ENCODE measurements around the gene ZNF496.
"Not testable (repeated sequence)": the region's sequence is repeated elsewhere in the genome, so short reads cannot be mapped to it uniquely, and the experiment has no call there.

ZNF496 gene

GRCh38 chr1:247331525-247332214, at the start of gene ZNF496:
Gene ZNF496 (minus strand): TSS chr1:247331867. CDS start chr1:247329578, 2,289 bp downstream.
- Histone ChIP-seq H3K4me1 (ENCODE audit: control insufficient read depth, insufficient read depth, low read length) (peaks cover 16% of the 10 kb centered on the region), H3K27me3 (ENCODE audit: control insufficient read depth, insufficient read depth, low read length) (no peaks in the 10 kb centered on the region), H3K27ac (ENCODE audit: low read length) (no peak within 1 kb of the TSS), H3K4me3 (ENCODE audit: low read length) (peak within 1 kb of the TSS; percentile 51), H3K36me3 (ENCODE audit: control insufficient read depth, insufficient read depth, low read length) (peaks cover 17% of the 10 kb centered on the region), H3K9me3 (ENCODE audit: control insufficient read depth, insufficient read depth, low read length) (no peaks in the 10 kb centered on the region)
- DNase-seq (ENCODE audit: low read depth, low spot score), result peak; percentile 76
- no CpG with 5 or more reads among the region's 93 CpGs for WGBS (ENCODE audit: insufficient coverage, insufficient read length)

GRCh38 chr1:247378334-247379073, 46.8 kb upstream of the ZNF496 start:
- H3K27me3 ChIP-seq (ENCODE audit: control insufficient read depth, insufficient read depth, low read length), result no peaks in the 10 kb centered on the region

GRCh38 chr1:247377656-247378055, 46.0 kb upstream of the ZNF496 start:
- not testable (repeated sequence) for H3K9me3 ChIP-seq (ENCODE audit: control insufficient read depth, insufficient read depth, low read length); H3K4me3 ChIP-seq (ENCODE audit: low read length); H3K4me1 ChIP-seq (ENCODE audit: control insufficient read depth, insufficient read depth, low read length); H3K36me3 ChIP-seq (ENCODE audit: control insufficient read depth, insufficient read depth, low read length); H3K27me3 ChIP-seq (ENCODE audit: control insufficient read depth, insufficient read depth, low read length); H3K27ac ChIP-seq (ENCODE audit: low read length); DNase-seq (ENCODE audit: low read depth, low spot score)
- WGBS (ENCODE audit: insufficient coverage, insufficient read length), result no CpG with 5 or more reads among the region's 7 CpGs

More at GRCh38 chr1:247378334-247379073, 46.8 kb upstream of the ZNF496 start:
- no peak overlapping the region for H3K4me3 ChIP-seq (ENCODE audit: low read length)
- no CpG with 5 or more reads among the region's 20 CpGs for WGBS (ENCODE audit: insufficient coverage, insufficient read length)
- no peak for DNase-seq (ENCODE audit: low read depth, low spot score)
- no peak overlapping the region for H3K27ac ChIP-seq (ENCODE audit: low read length)
- no peaks in the 10 kb centered on the region for H3K36me3 ChIP-seq (ENCODE audit: control insufficient read depth, insufficient read depth, low read length)
- no peaks in the 10 kb centered on the region for H3K9me3 ChIP-seq (ENCODE audit: control insufficient read depth, insufficient read depth, low read length)
- peaks cover 1% of the 10 kb centered on the region; the same call in 1 of the 2 replicates for H3K4me1 ChIP-seq (ENCODE audit: control insufficient read depth, insufficient read depth, low read length)

- no peaks in the 10 kb centered on the region for H3K36me3 ChIP-seq (ENCODE audit: control insufficient read depth, insufficient read depth, low read length)
- H3K4me3 ChIP-seq (ENCODE audit: low read length), result peak overlapping the region; percentile 9; the same call in 1 of the 2 replicates
- peak; percentile 92 for DNase-seq (ENCODE audit: low read depth, low spot score)
- peaks cover 1% of the 10 kb centered on the region; the same call in 1 of the 2 replicates for H3K4me1 ChIP-seq (ENCODE audit: control insufficient read depth, insufficient read depth, low read length)
- H3K9me3 ChIP-seq (ENCODE audit: control insufficient read depth, insufficient read depth, low read length), result no peaks in the 10 kb centered on the region
- H3K27me3 ChIP-seq (ENCODE audit: control insufficient read depth, insufficient read depth, low read length), result no peaks in the 10 kb centered on the region
- peak overlapping the region; percentile 46 for H3K27ac ChIP-seq (ENCODE audit: low read length)
- no CpG with 5 or more reads among the region's 7 CpGs for WGBS (ENCODE audit: insufficient coverage, insufficient read length)
These were observed 45.0 kb upstream of the ZNF496 start for GRCh38 chr1:247376659-247377058.

GRCh38 chr1:247375747-247376146, 44.1 kb upstream of the ZNF496 start:
- Histone ChIP-seq H3K9me3 (ENCODE audit: control insufficient read depth, insufficient read depth, low read length) (no peaks in the 10 kb centered on the region), H3K27ac (ENCODE audit: low read length) (no peak overlapping the region), H3K27me3 (ENCODE audit: control insufficient read depth, insufficient read depth, low read length) (no peaks in the 10 kb centered on the region), H3K4me3 (ENCODE audit: low read length) (no peak overlapping the region), H3K4me1 (ENCODE audit: control insufficient read depth, insufficient read depth, low read length) (peaks cover 1% of the 10 kb centered on the region; the same call in 1 of the 2 replicates), H3K36me3 (ENCODE audit: control insufficient read depth, insufficient read depth, low read length) (no peaks in the 10 kb centered on the region)
- no peak for DNase-seq (ENCODE audit: low read depth, low spot score)
- no CpG with 5 or more reads among the region's 14 CpGs for WGBS (ENCODE audit: insufficient coverage, insufficient read length)

- not testable (repeated sequence) for H3K27ac ChIP-seq (ENCODE audit: low read length); H3K9me3 ChIP-seq (ENCODE audit: control insufficient read depth, insufficient read depth, low read length); H3K4me1 ChIP-seq (ENCODE audit: control insufficient read depth, insufficient read depth, low read length); H3K4me3 ChIP-seq (ENCODE audit: low read length); H3K27me3 ChIP-seq (ENCODE audit: control insufficient read depth, insufficient read depth, low read length); DNase-seq (ENCODE audit: low read depth, low spot score); H3K36me3 ChIP-seq (ENCODE audit: control insufficient read depth, insufficient read depth, low read length)
- no CpG with 5 or more reads among the region's 8 CpGs for WGBS (ENCODE audit: insufficient coverage, insufficient read length)
These were observed 43.1 kb upstream of the ZNF496 start for GRCh38 chr1:247374651-247375334.

- H3K27ac ChIP-seq (ENCODE audit: low read length), result no peak overlapping the region
- H3K9me3 ChIP-seq (ENCODE audit: control insufficient read depth, insufficient read depth, low read length), result no peaks in the 10 kb centered on the region
- DNase-seq (ENCODE audit: low read depth, low spot score), result peak; percentile 63
- WGBS (ENCODE audit: insufficient coverage, insufficient read length), result no CpG with 5 or more reads among the region's 26 CpGs
- no peak overlapping the region; the same call in 1 of the 2 replicates for H3K4me3 ChIP-seq (ENCODE audit: low read length)
- H3K36me3 ChIP-seq (ENCODE audit: control insufficient read depth, insufficient read depth, low read length), result no peaks in the 10 kb centered on the region
- no peaks in the 10 kb centered on the region for H3K27me3 ChIP-seq (ENCODE audit: control insufficient read depth, insufficient read depth, low read length)
- H3K4me1 ChIP-seq (ENCODE audit: control insufficient read depth, insufficient read depth, low read length), result peaks cover 1% of the 10 kb centered on the region; the same call in 1 of the 2 replicates
These were observed 42.1 kb upstream of the ZNF496 start for GRCh38 chr1:247373721-247374141.

GRCh38 chr1:247371801-247372259, 40.2 kb upstream of the ZNF496 start:
- DNase-seq (ENCODE audit: low read depth, low spot score), result no peak
- Histone ChIP-seq H3K36me3 (ENCODE audit: control insufficient read depth, insufficient read depth, low read length) (no peaks in the 10 kb centered on the region), H3K4me3 (ENCODE audit: low read length) (no peak overlapping the region), H3K9me3 (ENCODE audit: control insufficient read depth, insufficient read depth, low read length) (no peaks in the 10 kb centered on the region), H3K27me3 (ENCODE audit: control insufficient read depth, insufficient read depth, low read length) (no peaks in the 10 kb centered on the region), H3K4me1 (ENCODE audit: control insufficient read depth, insufficient read depth, low read length) (no peaks in the 10 kb centered on the region; the same call in 1 of the 2 replicates), H3K27ac (ENCODE audit: low read length) (no peak overlapping the region)
- WGBS (ENCODE audit: insufficient coverage, insufficient read length), result no CpG with 5 or more reads among the region's 16 CpGs

- H3K27me3 ChIP-seq (ENCODE audit: control insufficient read depth, insufficient read depth, low read length), result no peaks in the 10 kb centered on the region
- no peak overlapping the region for H3K4me3 ChIP-seq (ENCODE audit: low read length)
- WGBS (ENCODE audit: insufficient coverage, insufficient read length), result no CpG with 5 or more reads among the region's 16 CpGs
- H3K4me1 ChIP-seq (ENCODE audit: control insufficient read depth, insufficient read depth, low read length), result no peaks in the 10 kb centered on the region; the same call in 1 of the 2 replicates
- DNase-seq (ENCODE audit: low read depth, low spot score), result no peak
- no peak overlapping the region for H3K27ac ChIP-seq (ENCODE audit: low read length)
- no peaks in the 10 kb centered on the region for H3K36me3 ChIP-seq (ENCODE audit: control insufficient read depth, insufficient read depth, low read length)
- H3K9me3 ChIP-seq (ENCODE audit: control insufficient read depth, insufficient read depth, low read length), result no peaks in the 10 kb centered on the region
These were observed 39.4 kb upstream of the ZNF496 start for GRCh38 chr1:247370786-247371732.

Measured in iPS DF 6.9 (cell line).